Hindlimb muscle (tissue), 1 donor: ENCODE data around the gene KLF13. TPM values are rescaled to one million over a fixed set of nuclear protein-coding genes. Genes with fewer than 3 reads are reported as not detected.

Source experiments
- DNase-seq: peaks from one replicate; pipeline ENCODE4 v3.0.0-alpha.2; 2013
- polyA plus RNA-seq: library from polyadenylated mRNA; unstranded; fragments of 120-200 nt; gene quantifications from one replicate; pipeline ENCODE4 v1.2.1, GENCODE V29; 2013; ENCODE audit not compliant: insufficient read length

KLF13 gene
- 37.5 TPM for polyA plus RNA-seq

DNA sequence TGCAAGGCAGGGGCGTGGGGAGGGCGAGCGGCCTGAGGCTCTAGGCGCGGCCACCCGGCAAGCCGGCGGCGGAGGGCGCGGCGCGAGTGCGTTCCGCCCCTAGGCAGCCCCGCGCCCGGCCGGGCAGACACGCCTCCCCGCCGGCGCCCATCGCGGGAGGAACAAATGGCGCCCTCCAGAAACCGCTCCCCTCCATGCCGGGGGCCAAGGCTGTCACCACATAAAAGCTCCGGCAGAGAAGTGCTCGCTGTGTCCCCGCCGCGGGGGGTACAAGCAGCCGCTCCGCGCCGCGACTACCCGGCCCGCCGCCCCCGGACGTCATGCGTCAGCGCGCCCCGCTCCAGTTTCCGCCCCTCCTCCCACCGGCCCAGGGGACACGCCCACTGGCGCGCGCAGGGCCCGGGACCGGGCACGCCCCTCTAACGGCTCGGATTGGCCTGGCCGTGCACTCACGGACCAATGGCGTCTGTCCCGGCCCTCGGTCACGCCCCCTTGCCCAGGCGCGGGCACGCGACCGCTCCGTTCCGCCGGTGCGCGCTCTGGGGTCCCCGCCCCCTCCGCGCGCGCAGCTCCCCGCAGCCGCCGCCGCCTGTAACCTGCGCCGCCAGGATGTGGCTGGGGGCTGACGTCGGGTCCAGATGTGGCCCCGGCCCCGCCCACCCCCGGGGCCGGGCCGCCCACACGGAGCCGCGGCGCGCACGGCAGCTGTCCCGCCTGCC is at the start of gene KLF13:
Gene KLF13, plus strand, starts transcription at position 680 of the 719 bp plus-strand sequence. CDS start 378 bp downstream, outside the sequence.
- DNase-seq: peak; percentile 99

DNA sequence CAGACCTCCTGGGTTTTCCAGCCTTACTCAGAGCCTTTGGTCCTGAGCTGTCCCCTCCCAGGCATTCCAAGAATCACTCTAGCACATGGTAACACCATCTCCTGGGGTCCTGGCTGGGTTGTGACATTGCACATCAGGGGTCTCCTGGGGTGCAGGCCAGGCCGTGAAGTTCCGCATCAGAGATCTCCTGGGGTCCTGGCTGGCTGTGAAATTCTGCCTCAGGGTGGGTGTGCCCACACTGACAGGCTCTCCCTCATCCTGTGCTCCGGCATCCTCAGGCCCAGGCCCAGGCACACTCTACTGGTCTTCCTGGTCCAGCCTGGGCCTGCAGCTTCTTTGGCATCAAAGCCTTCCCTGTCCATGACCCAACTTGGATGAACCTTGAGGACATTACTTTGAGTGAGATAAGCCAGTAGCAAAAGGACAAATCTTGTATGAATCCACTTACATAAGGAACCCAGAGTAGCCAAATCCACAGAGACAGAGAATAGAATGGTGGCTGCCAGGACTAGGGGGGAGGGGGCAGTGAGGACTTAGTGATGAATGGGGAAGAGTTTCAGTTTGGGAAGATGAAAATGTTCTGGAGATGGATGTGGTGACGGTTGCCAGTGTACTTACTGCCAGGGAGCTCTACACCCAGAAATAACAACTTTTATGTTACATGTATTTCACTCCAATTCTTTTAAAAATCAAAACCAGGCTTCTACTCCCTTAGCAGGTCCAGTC is 49.1 kb upstream of the KLF13 start:
- DNase-seq: no peak

DNA sequence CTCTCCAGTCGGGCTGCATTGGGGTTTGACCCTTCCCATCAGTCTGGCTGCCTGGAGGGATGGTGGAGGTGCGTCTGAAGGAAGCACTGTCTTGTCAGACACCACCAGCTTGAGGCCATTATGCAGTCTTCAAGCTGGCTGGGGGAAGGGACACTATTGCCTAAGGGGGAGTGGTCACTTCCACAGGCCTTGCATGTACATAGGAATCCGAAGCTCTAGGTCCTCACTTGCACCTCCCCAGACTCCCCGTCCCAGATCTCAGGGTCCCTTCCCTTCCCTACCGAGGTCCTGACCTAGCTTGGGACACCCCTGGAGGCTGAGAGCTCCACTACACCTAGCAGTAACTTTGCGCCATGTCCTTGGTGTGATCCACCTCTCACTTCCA is 48.6 kb upstream of the KLF13 start:
- DNase-seq: no peak

GRCh38 chr15:31278544-31279220 is 48.0 kb upstream of the KLF13 start:
- DNase-seq: no peak

DNA sequence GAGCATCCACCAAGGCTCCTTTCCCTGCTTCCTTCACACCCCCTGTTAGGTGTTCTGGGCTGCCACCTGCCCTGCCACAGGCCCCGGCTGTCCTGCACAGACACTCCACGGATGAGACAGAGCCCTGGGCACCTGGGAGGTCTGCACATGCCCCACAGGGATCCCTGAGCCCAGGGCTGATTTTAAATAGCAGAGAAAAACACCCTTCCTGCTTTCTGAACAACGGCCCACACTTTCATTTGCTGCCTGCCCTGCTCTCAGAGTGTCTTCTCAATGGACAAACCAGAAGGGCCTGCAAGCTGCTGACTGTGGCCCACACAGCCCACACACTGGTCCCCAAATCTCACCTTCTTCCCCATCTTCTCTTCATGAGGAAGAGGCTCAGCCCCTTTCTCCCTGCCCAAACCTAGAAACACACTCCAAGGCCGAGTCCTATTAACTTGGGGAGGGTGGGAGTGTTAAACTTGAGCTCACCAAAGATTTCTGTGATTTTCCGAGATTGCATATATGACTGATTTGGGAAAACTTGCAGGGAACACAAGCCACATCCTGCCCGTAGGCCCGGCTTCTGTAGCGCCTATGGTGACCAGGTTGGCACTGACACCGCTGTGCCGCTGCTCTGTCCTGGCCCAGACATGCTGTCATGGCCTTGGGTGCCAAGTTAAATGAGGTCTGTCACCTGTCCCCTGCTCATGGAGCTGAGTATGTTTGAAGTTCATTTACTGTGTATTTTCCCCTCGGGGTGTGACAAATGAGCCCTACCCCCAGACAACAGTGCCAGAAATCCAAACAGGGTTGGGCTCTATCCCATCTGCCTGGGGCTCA is 47.2 kb upstream of the KLF13 start:
- no peak for DNase-seq

- no peak for DNase-seq
These were observed 46.4 kb upstream of the KLF13 start for GRCh38 chr15:31280046-31280830.

DNA sequence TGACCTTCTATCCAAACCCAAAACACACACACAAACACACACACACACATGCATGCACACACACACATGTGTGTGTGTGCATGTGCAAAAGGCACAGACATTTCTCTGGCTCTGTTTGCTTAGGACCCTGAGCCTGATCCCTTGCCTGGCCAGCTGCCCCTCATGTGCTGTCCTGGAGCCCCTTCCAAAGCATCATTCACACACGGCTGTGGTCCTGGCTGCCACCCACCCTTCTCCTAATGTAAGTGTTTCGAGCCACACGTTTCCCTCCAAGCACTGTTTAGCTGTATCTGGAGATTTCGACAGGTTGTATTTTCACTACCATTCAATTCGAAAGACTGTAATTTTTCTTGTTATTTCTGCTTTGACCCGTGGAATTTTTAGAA is 45.8 kb upstream of the KLF13 start:
- DNase-seq: no peak

DNA sequence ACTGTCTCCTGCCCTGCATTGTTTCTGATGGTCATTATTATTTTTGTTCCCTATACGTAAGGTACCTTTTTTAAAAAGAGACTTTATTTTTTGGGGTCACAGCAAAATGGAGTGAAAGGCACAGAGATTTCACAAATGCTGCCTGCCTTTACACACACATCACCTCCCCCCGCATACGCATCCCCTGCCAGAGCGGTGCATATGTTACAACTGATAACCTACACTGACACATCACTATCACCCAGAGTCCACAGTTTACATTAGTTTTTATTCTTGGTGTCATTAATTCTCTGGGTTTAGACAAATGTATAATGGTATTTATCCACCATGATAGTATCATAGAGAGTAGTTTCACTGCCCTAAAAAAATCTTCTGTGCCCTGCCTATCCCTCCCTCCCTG is 43.6 kb upstream of the KLF13 start:
- DNase-seq: no peak

DNA sequence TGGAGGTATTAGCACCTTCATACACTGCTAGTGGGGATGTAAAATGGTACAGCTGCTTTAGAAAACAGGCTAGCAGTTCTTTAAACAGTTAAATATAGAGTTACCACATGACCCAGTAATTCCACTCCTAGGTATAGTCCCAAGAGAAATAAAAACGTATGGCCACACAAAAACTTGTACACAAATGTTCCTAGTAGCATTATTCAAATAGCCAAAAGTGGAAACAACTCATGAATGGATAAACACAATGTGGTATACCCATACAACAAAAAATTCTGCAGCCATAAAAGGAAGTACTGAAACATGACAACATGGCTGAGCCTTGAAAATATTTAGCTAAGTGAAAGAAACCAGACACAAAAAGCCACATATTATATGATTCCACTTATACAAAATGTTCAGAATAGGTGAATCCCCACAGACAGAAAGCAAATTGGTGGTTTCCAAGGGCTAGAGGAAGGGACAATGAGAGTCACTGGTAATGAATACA is 40.8 kb upstream of the KLF13 start:
- DNase-seq: no peak

GRCh38 chr15:31291048-31291578 is 35.5 kb upstream of the KLF13 start:
- DNase-seq: no peak

GRCh38 chr15:31292391-31293015 is 34.1 kb upstream of the KLF13 start:
- no peak for DNase-seq

- no peak for DNase-seq
These were observed 33.0 kb upstream of the KLF13 start for GRCh38 chr15:31293655-31294054.

- DNase-seq: no peak
These were observed 32.6 kb upstream of the KLF13 start for GRCh38 chr15:31294067-31294466.

- no peak for DNase-seq
These were observed 31.0 kb upstream of the KLF13 start for GRCh38 chr15:31295658-31296057.

GRCh38 chr15:31296219-31296645 is 30.4 kb upstream of the KLF13 start:
- DNase-seq: no peak

GRCh38 chr15:31296646-31297574 is 29.7 kb upstream of the KLF13 start:
- DNase-seq: no peak

- DNase-seq: no peak
These were observed 28.8 kb upstream of the KLF13 start for GRCh38 chr15:31297575-31298456.

- DNase-seq: no peak
These were observed 27.9 kb upstream of the KLF13 start for GRCh38 chr15:31298707-31299172.
